Measurements from ENCODE around the gene KCNQ2. TPM values are rescaled to one million over a fixed set of nuclear protein-coding genes. Genes with fewer than 3 reads are reported as not detected.

KCNQ2 gene
- total RNA-seq, 1 donor from 2014 or later: not detected

- no peaks in the 10 kb centered on the region for H3K9me3 ChIP-seq
- no peak for DNase-seq
- ATAC-seq: no peak
- no peak overlapping the region for H3K4me3 ChIP-seq
- no peak overlapping the region for H3K27ac ChIP-seq
- intact Hi-C loops (cut with DNase I): no loop called here
- peaks cover under 1% of the 10 kb centered on the region for H3K27me3 ChIP-seq (ENCODE audit: low read depth)
- H3K4me1 ChIP-seq: no peaks in the 10 kb centered on the region
- TF ChIP-seq CTCF (IDR thresholded peaks at IDR 0.05): no peak
- H3K36me3 ChIP-seq: no peaks in the 10 kb centered on the region
These were observed 67.2 kb downstream of the KCNQ2 start for GRCh38 chr20:63405102-63405730.

- no peaks in the 10 kb centered on the region for H3K36me3 ChIP-seq
- no peak overlapping the region for H3K27ac ChIP-seq
- H3K4me3 ChIP-seq: no peak overlapping the region
- intact Hi-C loops (cut with DNase I): no loop called here
- no peaks in the 10 kb centered on the region for H3K27me3 ChIP-seq (ENCODE audit: low read depth)
- H3K4me1 ChIP-seq: no peaks in the 10 kb centered on the region
- no peak for ATAC-seq
- DNase-seq: no peak
- TF ChIP-seq CTCF (IDR thresholded peaks at IDR 0.05): no peak
- no peaks in the 10 kb centered on the region for H3K9me3 ChIP-seq
These were observed 68.0 kb downstream of the KCNQ2 start for GRCh38 chr20:63404129-63405085.

- Histone ChIP-seq H3K27me3 (ENCODE audit: low read depth) (no peaks in the 10 kb centered on the region), H3K27ac (no peak overlapping the region), H3K4me3 (no peak overlapping the region), H3K36me3 (no peaks in the 10 kb centered on the region), H3K4me1 (no peaks in the 10 kb centered on the region), H3K9me3 (no peaks in the 10 kb centered on the region)
- intact Hi-C loops (cut with DNase I): no loop called here
- no peak for DNase-seq
- TF ChIP-seq CTCF (IDR thresholded peaks at IDR 0.05): no peak
- ATAC-seq: no peak
These were observed 68.9 kb downstream of the KCNQ2 start for GRCh38 chr20:63403403-63404105.

GRCh38 chr20:63402860-63403220 is 69.6 kb downstream of the KCNQ2 start:
- no peaks in the 10 kb centered on the region for H3K4me1 ChIP-seq
- intact Hi-C loops (cut with DNase I): no loop called here
- no peaks in the 10 kb centered on the region for H3K36me3 ChIP-seq
- H3K27ac ChIP-seq: no peak overlapping the region
- H3K4me3 ChIP-seq: no peak overlapping the region
- H3K9me3 ChIP-seq: no peaks in the 10 kb centered on the region
- DNase-seq (no peak), ATAC-seq (no peak)
- peaks cover 2% of the 10 kb centered on the region for H3K27me3 ChIP-seq (ENCODE audit: low read depth)
- TF ChIP-seq CTCF (IDR thresholded peaks at IDR 0.05): no peak

GRCh38 chr20:63402181-63402859 is 70.1 kb downstream of the KCNQ2 start:
- ATAC-seq (no peak), DNase-seq (no peak)
- intact Hi-C loops (cut with DNase I): no loop called here
- TF ChIP-seq CTCF (IDR thresholded peaks at IDR 0.05): no peak
- Histone ChIP-seq H3K4me1 (no peaks in the 10 kb centered on the region), H3K27me3 (ENCODE audit: low read depth) (peaks cover 7% of the 10 kb centered on the region), H3K27ac (no peak overlapping the region), H3K9me3 (no peaks in the 10 kb centered on the region), H3K36me3 (no peaks in the 10 kb centered on the region), H3K4me3 (no peak overlapping the region)

Data from lower lobe of right lung (tissue), 2 donors.